NCI-H1930 (cell line): ENCODE data around the gene PRKCA.
"Not testable (repeated sequence)": the region's sequence is repeated elsewhere in the genome, so short reads cannot be mapped to it uniquely, and the experiment has no call there.

ENCODE experiments used
- DNase-seq, 2 experiments: peaks; one replicate each; lab custom pipeline; 2025; lab: John Stamatoyannopoulos, UW

Gene PRKCA

GRCh38 chr17:66353937-66354401 lies 51.6 kb downstream of the PRKCA start:
- no peak for DNase-seq

- no peak for DNase-seq
Observed at GRCh38 chr17:66354472-66354871, 52.1 kb downstream of the PRKCA start.

GRCh38 chr17:66354981-66355380 lies 52.6 kb downstream of the PRKCA start:
- DNase-seq, result no peak

- DNase-seq, result no peak
Observed at GRCh38 chr17:66355510-66355909, 53.1 kb downstream of the PRKCA start.

- no peak for DNase-seq
Observed at GRCh38 chr17:66357037-66357436, 54.6 kb downstream of the PRKCA start.

- DNase-seq, result no peak
Observed at GRCh38 chr17:66359351-66359750, 56.9 kb downstream of the PRKCA start.

- DNase-seq, result not testable (repeated sequence)
Observed at GRCh38 chr17:66360961-66361565, 58.6 kb downstream of the PRKCA start.

GRCh38 chr17:66364508-66364907 lies 62.1 kb downstream of the PRKCA start:
- DNase-seq, result no peak

GRCh38 chr17:66364990-66365490 lies 62.6 kb downstream of the PRKCA start:
- DNase-seq, result no peak

- peak in 1 of 2 experiments; percentile 42 for DNase-seq
Observed at GRCh38 chr17:66365903-66366302, 63.5 kb downstream of the PRKCA start.

GRCh38 chr17:66367107-66367506 lies 64.7 kb downstream of the PRKCA start:
- DNase-seq, result no peak

- DNase-seq, result no peak
Observed at GRCh38 chr17:66369830-66370229, 67.4 kb downstream of the PRKCA start.

- no peak for DNase-seq
Observed at GRCh38 chr17:66371561-66371960, 69.1 kb downstream of the PRKCA start.

GRCh38 chr17:66372182-66372581 lies 69.8 kb downstream of the PRKCA start:
- DNase-seq, result no peak

- no peak for DNase-seq
Observed at GRCh38 chr17:66373079-66373478, 70.7 kb downstream of the PRKCA start.

- no peak for DNase-seq
Observed at GRCh38 chr17:66373944-66374817, 71.8 kb downstream of the PRKCA start.

GRCh38 chr17:66375121-66375520 lies 72.7 kb downstream of the PRKCA start:
- DNase-seq, result no peak

- no peak for DNase-seq
Observed at GRCh38 chr17:66378296-66378695, 75.9 kb downstream of the PRKCA start.

GRCh38 chr17:66379544-66379943 lies 77.1 kb downstream of the PRKCA start:
- DNase-seq, result no peak

GRCh38 chr17:66379996-66380395 lies 77.6 kb downstream of the PRKCA start:
- DNase-seq, result no peak

GRCh38 chr17:66381701-66382362 lies 79.4 kb downstream of the PRKCA start:
- no peak for DNase-seq

GRCh38 chr17:66383333-66383732 lies 80.9 kb downstream of the PRKCA start:
- DNase-seq, result no peak
